Measurements from ENCODE around the gene SNX30.

GRCh38 chr9:112848316-112849151 lies 98.0 kb downstream of the SNX30 start:
- no peak for TF ChIP-seq CTCF (IDR thresholded peaks at IDR 0.05; ENCODE audit: low read length)
- TF ChIP-seq EZH2 (IDR thresholded peaks at IDR 0.05; ENCODE audit: borderline replicate concordance, low read length) = no peak
